GM10266 (cell line): ENCODE measurements around the gene USP7.
"Not testable (repeated sequence)": the region's sequence is repeated elsewhere in the genome, so short reads cannot be mapped to it uniquely, and the experiment has no call there.

ENCODE experiments used
- DNase-seq: peaks from one replicate; pipeline ENCODE4 v3.0.0; 2012; ENCODE audit errors: extremely low spot score
- CTCF ChIP-seq: IDR thresholded peaks from 2 replicates; pipeline ENCODE4 v1.5.1; 2012; ENCODE audit warnings: mild to moderate bottlenecking, low read depth; ENCODE audit not compliant: control insufficient read depth, insufficient read depth; ENCODE audit errors: missing control alignments

USP7 gene

GRCh38 chr16:8996891-8997290, 33.2 kb upstream of the USP7 start:
- TF ChIP-seq CTCF: no peak
- no peak for DNase-seq

GRCh38 chr16:8990445-8990844, 26.7 kb upstream of the USP7 start:
- TF ChIP-seq CTCF: no peak
- no peak for DNase-seq

DNA sequence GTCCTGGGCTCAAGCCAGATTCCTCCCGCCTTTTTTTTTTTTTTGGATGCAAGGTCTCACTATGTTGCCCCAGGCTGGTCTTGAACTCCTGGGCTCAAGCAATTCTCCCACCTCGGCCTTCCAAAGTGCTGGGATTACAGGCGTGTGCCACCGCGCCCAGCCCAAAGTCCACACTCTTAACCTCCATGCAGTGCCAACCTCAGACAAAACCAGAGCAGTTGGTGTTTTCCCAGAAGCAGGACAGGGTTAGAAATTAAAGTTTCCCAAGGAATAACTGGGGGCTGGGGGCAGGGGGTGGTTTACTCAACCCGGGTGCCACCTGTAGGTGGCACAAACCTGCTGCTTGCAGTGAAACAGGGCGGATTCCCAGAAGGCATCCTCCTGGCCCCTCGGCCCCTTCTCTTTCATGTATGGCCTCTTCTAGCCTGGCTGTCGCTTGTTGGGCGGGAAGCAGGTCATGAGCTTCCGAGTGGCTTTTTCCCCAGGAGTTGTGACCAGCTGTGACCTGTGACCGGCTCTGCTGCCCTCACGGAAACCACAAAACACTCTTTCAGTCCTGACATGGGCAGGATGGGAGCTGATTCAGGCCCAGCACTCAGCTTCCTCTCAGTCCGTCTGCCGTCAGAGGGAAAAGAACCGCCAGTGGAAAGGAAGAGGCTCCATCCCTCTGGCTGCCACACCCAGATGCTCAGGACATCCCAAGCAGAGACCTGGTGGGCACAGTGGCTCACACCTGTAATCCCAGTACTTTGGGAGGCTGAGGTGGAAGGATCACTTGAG, 25.6 kb upstream of the USP7 start:
- DNase-seq: no peak
- no peak for TF ChIP-seq CTCF

GRCh38 chr16:8986818-8987191, 23.1 kb upstream of the USP7 start:
- DNase-seq: no peak

GRCh38 chr16:8986111-8986510, 22.4 kb upstream of the USP7 start:
- DNase-seq: no peak
- TF ChIP-seq CTCF: no peak

More at GRCh38 chr16:8986818-8987191, 23.1 kb upstream of the USP7 start:
- no peak for TF ChIP-seq CTCF

DNA sequence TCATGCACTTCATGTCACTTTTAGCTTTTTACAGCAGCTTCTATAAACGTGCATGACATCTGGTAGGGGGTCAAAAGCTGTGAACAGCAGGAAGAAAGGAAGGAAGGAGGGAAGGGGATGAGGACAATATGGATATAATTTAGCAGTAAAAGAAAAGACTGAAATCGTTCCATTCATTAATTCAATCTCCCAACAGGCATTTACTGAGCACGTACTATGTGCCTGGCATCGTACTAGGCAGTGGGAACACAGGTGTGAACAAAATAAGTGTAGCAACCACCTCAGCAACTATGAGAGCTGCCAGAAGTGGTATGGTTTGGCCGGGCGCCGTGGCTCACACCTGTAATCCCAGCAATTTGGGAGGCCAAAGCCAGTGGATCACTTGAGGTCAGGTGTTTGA, 19.1 kb upstream of the USP7 start:
- no peak for DNase-seq
- no peak for TF ChIP-seq CTCF

- DNase-seq: not testable (repeated sequence)
Observed at GRCh38 chr16:8981901-8982300, 18.2 kb upstream of the USP7 start.

GRCh38 chr16:8976189-8976588, 12.5 kb upstream of the USP7 start:
- DNase-seq: not testable (repeated sequence)

DNA sequence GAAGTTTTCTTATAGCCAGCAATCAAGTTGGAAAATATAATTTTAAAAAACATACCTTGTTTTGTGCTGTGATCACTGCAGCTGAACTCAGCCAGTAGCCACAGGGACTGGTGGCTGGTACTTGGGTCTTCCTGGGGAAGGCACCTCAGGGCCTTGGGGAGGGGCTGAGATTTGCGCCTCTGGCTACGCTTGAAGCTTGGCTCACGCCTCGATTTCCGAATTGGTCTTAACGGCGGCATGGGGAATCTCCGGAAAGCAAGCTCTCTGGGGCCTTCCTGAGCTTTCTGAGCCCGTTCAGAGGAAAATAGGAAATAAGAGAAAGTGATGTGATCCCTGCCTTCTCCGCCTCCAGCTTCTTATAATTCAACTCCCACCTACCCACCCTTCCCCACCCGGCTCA, 11.3 kb upstream of the USP7 start:
- TF ChIP-seq CTCF: no peak

More for the DNA sequence above, 11.3 kb upstream of the USP7 start:
- DNase-seq: no peak
